Sigmoid colon (tissue), 4 donors: ENCODE measurements around the gene AASDH.

Source experiments
- EP300 ChIP-seq, 4 donors: sonication (generic); formaldehyde crosslinking; IDR thresholded peaks; one replicate each; pipeline ENCODE4 v1.6.1; 2017; ENCODE audit warnings: antibody characterized with exemption in 4 of 4
- POLR2A ChIP-seq, 2 donors: fragments of 450-650 bp; IDR thresholded peaks; one replicate each; pipeline ENCODE4 v1.6.1; 2016; ENCODE audit warnings: antibody characterized with exemption in 2 of 2, mild to moderate bottlenecking in 2 of 2, moderate library complexity in 2 of 2
- POLR2AphosphoS5 ChIP-seq, 4 donors: sonication (generic); formaldehyde crosslinking; IDR thresholded peaks; one replicate each; pipeline ENCODE4 v1.6.1; 2017; ENCODE audit warnings: antibody characterized with exemption in 4 of 4
- TF ChIP-seq, protein P1 (sequence below), 4 experiments: fragments of 450-650 bp in 3 of 4; fragments of 200-600 bp in 1 of 4; IDR thresholded peaks; one replicate each; pipeline ENCODE4 v1.5.1; 2016 to 2019; ENCODE audit warnings: antibody characterized with exemption in 4 of 4, mild to moderate bottlenecking in 3 of 4, moderate library complexity in 2 of 4

DNA sequence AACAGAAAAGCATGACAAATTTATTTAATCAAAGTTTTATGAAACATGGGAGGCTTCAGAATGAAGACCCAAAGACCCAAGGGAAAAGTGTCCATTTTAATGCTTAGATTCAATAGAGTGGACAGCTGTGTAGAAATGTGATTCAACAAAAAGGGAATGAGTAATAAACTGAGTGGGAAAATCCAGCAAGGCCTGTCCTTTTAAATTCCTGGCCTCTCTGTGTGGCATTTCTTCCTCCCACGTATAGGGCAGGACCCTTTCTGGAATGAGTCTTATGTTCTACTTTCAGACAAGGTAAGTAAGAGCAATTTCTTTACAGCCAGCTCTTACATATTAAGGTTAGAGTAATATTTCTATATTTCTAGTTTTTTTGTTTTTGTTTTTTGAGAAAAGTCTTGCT, 14.5 kb downstream of the AASDH start:
- TF ChIP-seq POLR2A (IDR thresholded peaks at IDR 0.05) (no peak), POLR2AphosphoS5 (IDR thresholded peaks at IDR 0.05) (no peak), EP300 (IDR thresholded peaks at IDR 0.05) (no peak)
- TF ChIP-seq, protein P1, sequence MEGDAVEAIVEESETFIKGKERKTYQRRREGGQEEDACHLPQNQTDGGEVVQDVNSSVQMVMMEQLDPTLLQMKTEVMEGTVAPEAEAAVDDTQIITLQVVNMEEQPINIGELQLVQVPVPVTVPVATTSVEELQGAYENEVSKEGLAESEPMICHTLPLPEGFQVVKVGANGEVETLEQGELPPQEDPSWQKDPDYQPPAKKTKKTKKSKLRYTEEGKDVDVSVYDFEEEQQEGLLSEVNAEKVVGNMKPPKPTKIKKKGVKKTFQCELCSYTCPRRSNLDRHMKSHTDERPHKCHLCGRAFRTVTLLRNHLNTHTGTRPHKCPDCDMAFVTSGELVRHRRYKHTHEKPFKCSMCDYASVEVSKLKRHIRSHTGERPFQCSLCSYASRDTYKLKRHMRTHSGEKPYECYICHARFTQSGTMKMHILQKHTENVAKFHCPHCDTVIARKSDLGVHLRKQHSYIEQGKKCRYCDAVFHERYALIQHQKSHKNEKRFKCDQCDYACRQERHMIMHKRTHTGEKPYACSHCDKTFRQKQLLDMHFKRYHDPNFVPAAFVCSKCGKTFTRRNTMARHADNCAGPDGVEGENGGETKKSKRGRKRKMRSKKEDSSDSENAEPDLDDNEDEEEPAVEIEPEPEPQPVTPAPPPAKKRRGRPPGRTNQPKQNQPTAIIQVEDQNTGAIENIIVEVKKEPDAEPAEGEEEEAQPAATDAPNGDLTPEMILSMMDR (IDR thresholded peaks at IDR 0.05) = no peak
